Heart right ventricle (tissue), 16 donors: Measurements from ENCODE around the gene GOLGA6A. TPM values are rescaled to one million over a fixed set of nuclear protein-coding genes. Genes with fewer than 3 reads are reported as not detected.

Source experiments
- ATAC-seq, 8 donors: fragments of 200-7000 bp; cut with Tn5 transposase; one replicate each; pipeline ENCODE4 v1.9.1; 2020; ENCODE audit warnings: mild to moderate bottlenecking in 8 of 8, moderate library complexity in 8 of 8, moderate number of reproducible peaks in 1 of 8
- DNase-seq, 2 donors: peaks; one replicate each; pipeline ENCODE4 v3.0.0-alpha.2; 2020
- H3K27ac ChIP-seq, 10 donors: fragments of 200-600 bp; sonication (generic) in 2 of 10; one replicate each; pipeline versions ENCODE4 v1.5.0 to v1.8.0; 2020 to 2022; ENCODE audit warnings: mild to moderate bottlenecking in 3 of 10
- H3K27me3 ChIP-seq, 7 donors: fragments of 200-600 bp; one replicate each; pipeline ENCODE4 v1.8.0; 2021 to 2022; ENCODE audit warnings: mild to moderate bottlenecking in 2 of 7
- H3K36me3 ChIP-seq, 9 donors: fragments of 200-600 bp; sonication (generic) in 1 of 9; one replicate each; pipeline versions ENCODE4 v1.5.0 to v1.8.0; 2020 to 2022; ENCODE audit warnings: mild to moderate bottlenecking in 2 of 9
- H3K4me1 ChIP-seq, 9 donors: fragments of 200-600 bp; sonication (generic) in 1 of 9; one replicate each; pipeline versions ENCODE4 v1.5.0 to v1.8.0; 2020 to 2022; ENCODE audit warnings: mild to moderate bottlenecking in 4 of 9
- H3K4me3 ChIP-seq, 10 donors: fragments of 200-600 bp; sonication (generic) in 2 of 10; one replicate each; pipeline versions ENCODE4 v1.5.0 to v1.8.0; 2020 to 2022; ENCODE audit warnings: mild to moderate bottlenecking in 7 of 10, moderate library complexity in 2 of 10
- H3K9me3 ChIP-seq, 11 donors: fragments of 200-600 bp in 10 of 11; sonication (generic) in 2 of 11; one replicate each; pipeline versions ENCODE4 v1.5.0 to v1.8.0; 2013 to 2022; ENCODE audit warnings: mild to moderate bottlenecking in 2 of 11, control low read depth in 1 of 11, moderate library complexity in 1 of 11
- CTCF ChIP-seq, 9 donors: fragments of 200-600 bp; sonication (generic) in 2 of 9; IDR thresholded peaks; one replicate each; pipeline versions ENCODE4 v1.5.0 to v1.8.0; 2021 to 2022; ENCODE audit warnings: antibody characterized with exemption in 9 of 9, mild to moderate bottlenecking in 5 of 9, moderate library complexity in 1 of 9
- WGBS, 2 donors: extraction: QIAGEN DNeasy Blood & Tissue Kit; methylation state at CpG; one replicate each; pipeline ENCODE4 v1.1.7; 2013; ENCODE audit warnings: inconsistent platforms in 1 of 2; 5-methylcytosine and 5-hydroxymethylcytosine counted together
- intact Hi-C, 10 donors: fragments of 100-400 bp; cut with DNase I; formaldehyde crosslinking; loops; one replicate each; pipeline versions ENCODE4 v1.11.1 to v1.14.2; 2022
- polyA plus RNA-seq, 2 donors: library from polyadenylated mRNA; stranded (reverse); fragments of 200-250 nt; gene quantifications; one replicate each; pipeline ENCODE4 v1.2.3, GENCODE V29; 2013
- total RNA-seq, 10 donors: library from RNA; stranded (reverse); fragmentation: NEBNext Ultra II Directional in 3 of 10; extraction: Animal tissue kit (Norgen Biotek cat#: 25700) in 3 of 10; gene quantifications; one replicate each; pipeline versions ENCODE4 v1.2.1 to v1.2.4, GENCODE V29; 2021 to 2023
- donor health status: Arrhythmogenic right ventricular cardiomyopathy.
- donor health status: ischemic (EF 13 %, LVEDD 7.1; RV severe dilation, severe dysfunction).
- donor health status: healthy with polysubstance abuse.
- donor health status: DM: no; HTN: yes; CAD: no.
- donor health status: DM: no; HTN: no; CAD: no.
- donor health status: ischemic (EF 25% LVEDD 6.9; RV normal size, moderate dysfunction).
- donor health status: ischemic (EF 25% LVEDD 5.7; RV mildly dilated, moderate dysfunction).
- donor health status: healthy.
- donor health status: DM: yes; HTN: yes; CAD: no.
- donor health status: Ischemic cardiomyopathy.
- donor health status: ischemic (EF 35%, LVEDD 5.7; RV mildly dilated, moderate dysfunction).
- donor health status: nonischemic (EF 11% LVEDD 7.7; RV severe dilation, severe dysfunction).
- donor health status: DM: yes; HTN: yes; CAD: no.
- donor health status: PGD.
- donor health status: ischemic (EF 29% LVEDD 5.4; RV normal size, mild dysfunction).
- donor health status: nonischemic (EF 23%, LVEDD 6.1; RV moderate dilation, normal function).

GOLGA6A gene
- total and polyA plus RNA-seq, 12 donors: not detected

DNA sequence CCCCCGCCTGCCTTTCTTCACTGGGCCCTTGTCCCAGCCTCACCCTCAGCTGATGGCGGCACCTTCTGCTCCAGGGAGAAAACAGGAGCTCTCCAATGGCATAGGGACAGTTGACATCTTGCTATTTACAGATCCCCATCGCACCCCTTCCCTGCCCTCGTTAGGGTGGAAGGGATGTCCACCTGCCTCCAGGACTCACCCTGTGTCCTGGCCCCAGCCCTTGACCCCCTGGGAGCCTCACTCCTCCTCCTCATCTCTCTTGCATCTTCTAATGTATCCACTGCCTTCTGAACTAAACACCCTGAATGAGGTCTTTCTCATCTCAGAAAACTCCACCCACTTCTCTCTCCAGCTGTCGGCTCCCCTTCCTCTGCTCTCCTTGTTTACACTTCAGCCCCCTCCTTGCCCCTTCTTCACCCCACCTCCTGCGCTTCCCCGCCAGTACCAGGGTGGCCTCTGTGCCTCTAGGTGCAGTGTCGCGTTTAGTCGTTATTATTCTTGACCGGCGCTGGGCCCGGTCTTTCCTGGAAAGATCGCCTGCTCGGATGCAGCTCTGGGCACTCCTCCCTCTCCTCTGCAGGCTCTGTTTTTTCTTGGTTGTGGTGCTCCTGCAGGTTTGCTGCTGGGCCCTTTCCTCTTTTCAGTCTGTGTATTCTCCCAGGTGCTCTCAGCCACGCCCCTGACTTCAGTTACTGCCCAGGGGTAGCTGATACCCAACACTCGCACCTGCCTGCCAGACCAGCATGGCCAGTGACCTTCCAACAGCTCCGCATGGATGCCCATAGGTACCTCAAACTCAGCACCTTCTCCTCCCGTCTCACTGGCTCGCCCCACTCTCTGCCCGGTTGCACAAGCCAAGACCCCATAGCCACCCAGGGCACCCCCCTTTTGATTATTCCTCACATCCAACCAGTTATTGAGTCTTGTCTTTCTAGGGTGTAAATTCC is 44.9 kb downstream of the GOLGA6A start:
- DNase-seq (no peak), ATAC-seq (no peak)
- Histone ChIP-seq H3K4me1 (peaks cover 9 to 65% (median 41%) of the 10 kb centered on the region in 9 donors), H3K4me3 (no peak overlapping the region), H3K9me3 (no peaks in the 10 kb centered on the region), H3K36me3 (peaks cover 0 to 71% (median 31%) of the 10 kb centered on the region in 9 donors), H3K27me3 (no peaks in the 10 kb centered on the region), H3K27ac (peak overlapping the region in 3 of 10 donors; percentile 9 to 21 (median 16))
- intact Hi-C loops: loop anchor here (1.0 to 5.0 kb wide), 5 partner anchors 45 to 65 kb away; partner anchors contain the start of genes PML (in 1 of the 10) and STOML1 (in 1 of the 10)
- no peak for TF ChIP-seq CTCF (IDR thresholded peaks at IDR 0.05)
- 81 to 82% methylated on average over 21 of the region's 21 CpGs for WGBS, 2 donors

GRCh38 chr15:74036271-74037170 is 45.8 kb downstream of the GOLGA6A start:
- intact Hi-C loops: loop anchor here in 9 of 10 donors (2.0 to 5.0 kb wide), 4 partner anchors 44 to 64 kb away; partner anchors contain the start of genes PML (in 1 of the 9) and STOML1 (in 1 of the 9)
- DNase-seq (peak; percentile 39 to 60), ATAC-seq (peak; percentile 7 to 32 (median 24))
- 73 to 74% methylated on average over 21 of the region's 21 CpGs for WGBS, 2 donors
- Histone ChIP-seq H3K4me3 (no peak overlapping the region), H3K36me3 (peaks cover 0 to 71% (median 31%) of the 10 kb centered on the region in 9 donors), H3K9me3 (no peaks in the 10 kb centered on the region), H3K27me3 (no peaks in the 10 kb centered on the region), H3K27ac (peak overlapping the region in 2 of 10 donors; percentile 11 to 16), H3K4me1 (peaks cover 9 to 61% (median 42%) of the 10 kb centered on the region in 9 donors)
- TF ChIP-seq CTCF (IDR thresholded peaks at IDR 0.05): peak in 8 of 9 donors; percentile 23 to 68 (median 56)

DNA sequence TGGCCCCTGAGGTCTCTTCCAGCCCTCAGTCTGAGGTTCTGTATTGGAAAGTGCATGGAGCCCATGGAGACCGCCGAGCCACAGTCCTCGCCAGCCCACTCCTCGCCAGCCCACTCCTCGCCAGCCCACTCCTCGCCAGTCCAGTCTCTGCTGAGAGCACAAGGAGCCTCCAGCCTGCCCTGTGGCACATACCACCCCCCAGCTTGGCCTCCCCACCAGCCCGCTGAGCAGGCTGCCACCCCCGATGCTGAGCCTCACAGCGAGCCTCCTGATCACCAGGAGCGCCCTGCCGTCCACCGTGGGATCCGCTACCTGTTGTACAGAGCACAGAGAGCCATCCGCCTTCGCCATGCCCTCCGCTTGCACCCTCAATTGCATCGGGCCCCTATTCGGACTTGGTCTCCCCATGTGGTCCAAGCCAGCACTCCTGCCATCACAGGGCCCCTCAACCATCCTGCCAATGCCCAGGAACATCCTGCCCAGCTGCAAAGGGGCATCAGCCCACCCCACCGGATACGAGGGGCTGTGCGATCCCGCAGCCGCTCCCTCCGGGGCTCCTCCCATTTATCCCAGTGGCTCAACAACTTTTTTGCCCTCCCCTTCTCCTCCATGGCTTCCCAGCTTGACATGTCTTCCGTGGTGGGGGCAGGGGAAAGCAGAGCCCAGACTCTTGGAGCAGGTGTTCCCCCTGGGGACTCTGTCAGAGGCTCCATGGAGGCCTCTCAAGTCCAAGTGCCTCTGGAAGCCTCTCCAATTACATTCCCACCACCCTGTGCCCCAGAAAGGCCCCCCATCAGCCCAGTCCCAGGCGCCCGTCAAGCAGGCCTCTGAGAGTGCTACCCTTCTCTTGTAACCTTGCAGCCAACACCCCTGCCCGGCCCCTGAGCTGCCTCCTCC is 47.0 kb downstream of the GOLGA6A start:
- no peak for TF ChIP-seq CTCF (IDR thresholded peaks at IDR 0.05)
- Histone ChIP-seq H3K36me3 (peaks cover 0 to 82% (median 31%) of the 10 kb centered on the region in 9 donors), H3K9me3 (no peaks in the 10 kb centered on the region), H3K27me3 (no peaks in the 10 kb centered on the region), H3K27ac (no peak overlapping the region), H3K4me3 (no peak overlapping the region), H3K4me1 (peaks cover 3 to 49% (median 32%) of the 10 kb centered on the region in 9 donors)
- DNase-seq (no peak), ATAC-seq (no peak)
- WGBS, 2 donors: 92 to 93% methylated on average over 28 of the region's 28 CpGs
- intact Hi-C loops: loop anchor here in 9 of 10 donors (2.0 to 5.0 kb wide), 4 partner anchors 43 to 63 kb away; partner anchors contain the start of genes PML (in 1 of the 9) and STOML1 (in 1 of the 9)
